K562 (cell line): ENCODE measurements around the gene DBP. TPM values are rescaled to one million over a fixed set of nuclear protein-coding genes. Genes with fewer than 3 reads are reported as not detected.

ENCODE experiments used
- ATAC-seq: fragments of 200-7000 bp; cut with Tn5 transposase; 3 replicates; pipeline ENCODE4 v1.9.1; 2020; ENCODE audit warnings: moderate library complexity
- BruUV-seq: library from RNA; stranded (reverse); fragments of 400-500 nt; replicated peaks from 2 replicates; lab custom pipeline; 2021; lab: Mats Ljungman, UMichigan
- CTCF ChIA-PET: fragments of 300-600 bp; formaldehyde crosslinking; extraction: SDS; loops from one replicate; lab custom pipeline; 2021; ENCODE audit warnings: low intra/inter-chr PET ratio; lab: Yijun Ruan, JAX
- POLR2A ChIA-PET: fragments of 300-600, 350-650 bp; sonication (Branson Sonifier 250); formaldehyde crosslinking; extraction: SDS; loops from one replicate; lab custom pipeline; 2021; ENCODE audit warnings: antibody characterized with exemption, inconsistent platforms; lab: Yijun Ruan, JAX
- DNase-seq, 4 experiments: peaks; one replicate each; pipeline versions ENCODE4 v3.0.0 to v3.0.0-alpha.2; 2011 to 2018; ENCODE audit warnings: low spot score in 3 of 4, mixed read lengths in 3 of 4; ENCODE audit errors: extremely low read depth in 1 of 4
- FAIRE-seq: peaks from 2 replicates; lab custom pipeline; 2011; peaks lifted over from hg19 to GRCh38; lab: Jason Lieb, UNC
- H2AFZ ChIP-seq: 2 replicates; pipeline ENCODE4 v1.6.0; 2011; ENCODE audit warnings: low read depth, low read length, control low read depth, inconsistent platforms
- H3K27ac ChIP-seq: fragments of 200-600 bp; 3 replicates; pipeline ENCODE4 v1.8.0; 2011; ENCODE audit warnings: low read depth, mild to moderate bottlenecking, control low read depth, inconsistent platforms, low read length, moderate library complexity, mixed read lengths; ENCODE audit errors: extremely low read depth
- H3K27me3 ChIP-seq, 2 experiments: fragments of 300-600 bp in 1 of 2; 2 replicates in 1 of 2; 3 replicates in 1 of 2; pipeline versions ENCODE4 v1.6.0 to v1.8.0; 2011; ENCODE audit warnings: inconsistent platforms in 2 of 2, low read length in 2 of 2, mild to moderate bottlenecking in 1 of 2, mixed read lengths in 1 of 2, moderate library complexity in 1 of 2; ENCODE audit not compliant: control insufficient read depth in 2 of 2, insufficient read depth in 2 of 2
- H3K36me3 ChIP-seq: fragments of 300-600 bp; 3 replicates; pipeline ENCODE4 v1.8.0; 2011; ENCODE audit warnings: mild to moderate bottlenecking, low read length, inconsistent platforms; ENCODE audit not compliant: control insufficient read depth, insufficient read depth
- H3K4me1 ChIP-seq, 2 experiments: fragments of 200-600 bp in 1 of 2; replicated peaks in 1 of 2; 2 replicates in 1 of 2; 3 replicates in 1 of 2; pipeline versions ENCODE4 v1.5.1 to v1.8.0; 2011; ENCODE audit warnings: inconsistent platforms in 2 of 2, low read length in 2 of 2, mild to moderate bottlenecking in 1 of 2, mixed read lengths in 1 of 2, moderate library complexity in 1 of 2; ENCODE audit not compliant: control insufficient read depth in 2 of 2, insufficient read depth in 2 of 2
- H3K4me2 ChIP-seq: 2 replicates; pipeline ENCODE4 v1.6.1; 2011; ENCODE audit warnings: low read length, control low read depth, inconsistent platforms, mixed read lengths; ENCODE audit not compliant: insufficient read depth
- H3K4me3 ChIP-seq: fragments of 200-600 bp; sonication (generic), shearing (Covaris generic); 2 replicates; pipeline ENCODE4 v1.5.1; 2016; ENCODE audit warnings: control low read depth, inconsistent platforms
- H3K79me2 ChIP-seq: fragments of 200-600 bp; 3 replicates; pipeline ENCODE4 v1.8.0; 2011; ENCODE audit warnings: low read length, inconsistent platforms; ENCODE audit not compliant: control insufficient read depth, insufficient read depth
- H3K9ac ChIP-seq, 2 experiments: 2 replicates each; pipeline versions ENCODE4 v1.6.0 to v1.6.1; 2011; ENCODE audit warnings: low read depth in 2 of 2, low read length in 2 of 2, control low read depth in 1 of 2, inconsistent platforms in 1 of 2, mild to moderate bottlenecking in 1 of 2, mixed read lengths in 1 of 2; ENCODE audit not compliant: insufficient read depth in 1 of 2
- H3K9me1 ChIP-seq: one replicate; pipeline ENCODE4 v1.6.0; 2011; ENCODE audit warnings: inconsistent platforms, mild to moderate bottlenecking, low read length, moderate library complexity; ENCODE audit not compliant: control insufficient read depth, insufficient read depth
- H3K9me3 ChIP-seq: replicated peaks from 2 replicates; pipeline ENCODE4 v1.5.1; 2011; ENCODE audit warnings: low read depth, low read length, inconsistent platforms; ENCODE audit not compliant: control insufficient read depth, insufficient read depth
- H4K20me1 ChIP-seq: replicated peaks from 2 replicates; pipeline ENCODE4 v1.6.1; 2011; ENCODE audit warnings: low read length, inconsistent platforms, mixed read lengths; ENCODE audit not compliant: control insufficient read depth, insufficient read depth
- CHD2 ChIP-seq: IDR thresholded peaks from 2 replicates; pipeline ENCODE4 v1.6.1; 2011; ENCODE audit warnings: low read depth, low read length
- MCM2 ChIP-seq: fragments of 450-650 bp; IDR thresholded peaks from 2 replicates; pipeline ENCODE4 v1.6.1; 2017; ENCODE audit warnings: low read depth, mild to moderate bottlenecking
- MTA3 ChIP-seq: fragments of 450-650 bp; formaldehyde crosslinking; IDR thresholded peaks from 2 replicates; pipeline ENCODE4 v1.6.1; 2017; ENCODE audit warnings: mild to moderate bottlenecking, borderline replicate concordance
- NFYB ChIP-seq: IDR thresholded peaks from 2 replicates; pipeline ENCODE4 v1.6.1; 2011; ENCODE audit warnings: mild to moderate bottlenecking, moderate library complexity; ENCODE audit not compliant: insufficient read length; ENCODE audit errors: extremely low read depth
- RFX1 ChIP-seq: fragments of 450-650 bp; IDR thresholded peaks from 2 replicates; pipeline ENCODE4 v1.6.1; 2016; ENCODE audit warnings: mild to moderate bottlenecking, moderate library complexity
- SAFB ChIP-seq: fragments of 200-400 bp; formaldehyde crosslinking; IDR thresholded peaks from 2 replicates; pipeline ENCODE4 v1.6.1; 2017; ENCODE audit warnings: low read depth, low read length, borderline replicate concordance
- WGBS: fragments of 100-300 bp; shearing (Covaris generic); methylation state at CpG from one replicate; pipeline ENCODE4 v1.1.6; 2016; ENCODE audit warnings: low coverage, mixed read lengths; ENCODE audit not compliant: insufficient coverage; ENCODE audit errors: missing lambda C conversion rate; 5-methylcytosine and 5-hydroxymethylcytosine counted together
- in situ Hi-C: fragments of 300-500 bp; cut with MboI; formaldehyde crosslinking; loops from 4 replicates; pipeline ENCODE4 v1.15.0; 2018; ENCODE audit warnings: inconsistent platforms, mixed read lengths
- intact Hi-C: fragments of 100-400 bp; cut with micrococcal nuclease; formaldehyde crosslinking; loops from 2 replicates; pipeline ENCODE4 v1.14.2; 2022
- polyA plus RNA-seq, 8 experiments: library from polyadenylated mRNA; depleted of rRNA in 4 of 8; stranded (reverse) in 5 of 8; unstranded in 3 of 8; fragments of >200 nt; fragmentation: Nextera tagmentation in 2 of 8; fragmentation: Illumina TruSeq in 1 of 8; extraction: Ambion mirVana in 2 of 8; extraction: Trizol in 1 of 8; gene quantifications; 2 replicates each; pipeline versions ENCODE4 v1.2.1 to v1.2.3, GENCODE V29; 2011 to 2014; ENCODE audit warnings: inconsistent platforms in 1 of 8, missing spikeins in 1 of 8
- total RNA-seq, 7 experiments: library from RNA; depleted of rRNA in 6 of 7; stranded (reverse); fragments of >200 nt in 6 of 7; fragmentation: Illumina TruSeq in 2 of 7; extraction: Trizol in 2 of 7; gene quantifications; 2 replicates each; pipeline versions ENCODE4 v1.2.1 to v1.2.3, GENCODE V29; 2011 to 2021; ENCODE audit warnings: low replicate concordance in 1 of 7
- TF ChIP-seq, protein P1 (sequence below): fragments of 150-350 bp; conservative IDR thresholded peaks from 2 replicates; pipeline ENCODE4 v1.6.1; 2014; ENCODE audit warnings: low read length

Gene DBP
- total and polyA plus RNA-seq, 9 of the 15 experiments (the other 6 are each of a cell fraction or from before 2014, with no cell fraction given), result 0.25 to 5.5 (median 1.8) TPM

DNA sequence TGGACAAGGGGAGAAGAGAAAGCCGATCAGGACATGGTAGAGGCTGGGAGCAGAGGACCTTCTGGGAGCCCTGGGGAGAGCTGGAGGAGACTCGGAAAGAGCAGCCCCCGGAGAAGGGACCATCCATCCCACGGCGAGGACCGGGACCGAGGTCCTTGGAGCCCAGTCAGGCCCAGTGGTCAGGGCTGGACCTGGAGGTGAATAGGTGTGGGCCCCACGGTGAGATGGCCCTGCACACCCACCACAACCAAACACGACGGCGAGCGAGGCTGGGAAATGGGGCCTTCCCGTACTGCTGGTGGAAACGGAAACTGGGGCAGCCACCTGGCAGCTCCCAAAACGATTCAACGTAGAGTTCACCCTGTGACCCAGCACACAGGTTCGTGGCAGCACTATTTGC is 39.3 kb upstream of the DBP start:
- in situ Hi-C loops (no loop called here), intact Hi-C loops (no loop called here)
- Histone ChIP-seq H3K9me1 (no peaks in the 10 kb centered on the region), H3K36me3 (no peaks in the 10 kb centered on the region), H3K27me3 (no peaks in the 10 kb centered on the region), H2AFZ (no peak overlapping the region), H3K4me2 (no peak overlapping the region), H3K27ac (no peak overlapping the region), H3K9me3 (no peaks in the 10 kb centered on the region), H3K4me1 (peaks cover 23 to 65% of the 10 kb centered on the region in 2 experiments), H3K4me3 (no peak overlapping the region), H3K79me2 (no peaks in the 10 kb centered on the region), H3K9ac (no peak overlapping the region), H4K20me1 (no peaks in the 10 kb centered on the region)
- ChIA-PET CTCF (no interaction called here), POLR2A (interaction anchor here (0.9 to 1.1 kb wide), 2 partner anchors 20 to 105 kb away, joined by 4 to 6 read pairs; partner anchors contain the start of gene FUT2)
- WGBS, result 65% methylated on average over 16 of the region's 17 CpGs
- no TSS peak for BruUV-seq
- no peak for FAIRE-seq
- DNase-seq, result no peak
- no peak for ATAC-seq
- TF ChIP-seq MCM2 (no peak), MTA3 (no peak), RFX1 (no peak), SAFB (no peak), CHD2 (no peak), NFYB (no peak)
- TF ChIP-seq, protein P1, sequence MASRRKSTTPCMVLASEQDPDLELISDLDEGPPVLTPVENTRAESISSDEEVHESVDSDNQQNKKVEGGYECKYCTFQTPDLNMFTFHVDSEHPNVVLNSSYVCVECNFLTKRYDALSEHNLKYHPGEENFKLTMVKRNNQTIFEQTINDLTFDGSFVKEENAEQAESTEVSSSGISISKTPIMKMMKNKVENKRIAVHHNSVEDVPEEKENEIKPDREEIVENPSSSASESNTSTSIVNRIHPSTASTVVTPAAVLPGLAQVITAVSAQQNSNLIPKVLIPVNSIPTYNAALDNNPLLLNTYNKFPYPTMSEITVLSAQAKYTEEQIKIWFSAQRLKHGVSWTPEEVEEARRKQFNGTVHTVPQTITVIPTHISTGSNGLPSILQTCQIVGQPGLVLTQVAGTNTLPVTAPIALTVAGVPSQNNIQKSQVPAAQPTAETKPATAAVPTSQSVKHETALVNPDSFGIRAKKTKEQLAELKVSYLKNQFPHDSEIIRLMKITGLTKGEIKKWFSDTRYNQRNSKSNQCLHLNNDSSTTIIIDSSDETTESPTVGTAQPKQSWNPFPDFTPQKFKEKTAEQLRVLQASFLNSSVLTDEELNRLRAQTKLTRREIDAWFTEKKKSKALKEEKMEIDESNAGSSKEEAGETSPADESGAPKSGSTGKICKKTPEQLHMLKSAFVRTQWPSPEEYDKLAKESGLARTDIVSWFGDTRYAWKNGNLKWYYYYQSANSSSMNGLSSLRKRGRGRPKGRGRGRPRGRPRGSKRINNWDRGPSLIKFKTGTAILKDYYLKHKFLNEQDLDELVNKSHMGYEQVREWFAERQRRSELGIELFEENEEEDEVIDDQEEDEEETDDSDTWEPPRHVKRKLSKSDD, result no peak
- TF ChIP-seq, all 486 proteins: peak for 0
